HL-60/S4 treated with phorbol 12-myristate 13-acetate at 8.2 ng/mL for 4 days and 3 days (cell line): ENCODE data around the gene TERF2IP.

ENCODE experiments used
- in situ Hi-C: fragments of 300-500 bp; cut with MboI; formaldehyde crosslinking; loops from 2 replicates; pipeline ENCODE4 v1.15.0; 2022; ENCODE audit warnings: low sequenced_read_pairs

The TERF2IP gene, protein sequence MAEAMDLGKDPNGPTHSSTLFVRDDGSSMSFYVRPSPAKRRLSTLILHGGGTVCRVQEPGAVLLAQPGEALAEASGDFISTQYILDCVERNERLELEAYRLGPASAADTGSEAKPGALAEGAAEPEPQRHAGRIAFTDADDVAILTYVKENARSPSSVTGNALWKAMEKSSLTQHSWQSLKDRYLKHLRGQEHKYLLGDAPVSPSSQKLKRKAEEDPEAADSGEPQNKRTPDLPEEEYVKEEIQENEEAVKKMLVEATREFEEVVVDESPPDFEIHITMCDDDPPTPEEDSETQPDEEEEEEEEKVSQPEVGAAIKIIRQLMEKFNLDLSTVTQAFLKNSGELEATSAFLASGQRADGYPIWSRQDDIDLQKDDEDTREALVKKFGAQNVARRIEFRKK

DNA sequence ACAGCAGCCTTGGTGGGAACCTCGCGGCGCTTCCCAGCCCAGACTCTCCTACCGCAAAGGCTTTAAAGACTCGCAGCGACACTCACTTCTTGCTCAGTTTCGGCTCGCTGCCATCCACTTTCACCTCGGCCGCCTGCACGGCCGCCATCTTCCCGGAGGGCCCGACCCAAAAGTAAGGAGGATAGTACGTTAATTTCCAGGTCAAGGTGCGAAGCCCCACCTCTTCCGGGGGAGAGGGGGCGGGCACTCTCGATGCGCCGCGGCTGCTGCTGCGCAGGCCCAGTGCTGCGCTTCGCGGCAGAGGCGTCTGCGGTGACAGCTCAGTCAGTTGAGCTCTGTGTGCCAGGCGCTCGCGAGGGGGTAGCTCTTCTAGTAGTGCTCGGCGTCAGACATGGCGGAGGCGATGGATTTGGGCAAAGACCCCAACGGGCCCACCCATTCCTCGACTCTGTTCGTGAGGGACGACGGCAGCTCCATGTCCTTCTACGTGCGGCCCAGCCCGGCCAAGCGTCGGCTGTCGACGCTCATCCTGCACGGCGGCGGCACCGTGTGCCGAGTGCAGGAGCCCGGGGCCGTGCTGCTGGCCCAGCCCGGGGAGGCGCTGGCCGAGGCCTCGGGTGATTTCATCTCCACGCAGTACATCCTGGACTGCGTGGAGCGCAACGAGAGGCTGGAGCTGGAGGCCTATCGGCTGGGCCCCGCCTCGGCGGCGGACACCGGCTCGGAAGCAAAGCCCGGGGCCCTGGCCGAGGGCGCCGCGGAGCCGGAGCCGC, at the start of gene TERF2IP, which contains the start of gene KARS1:
TERF2IP (plus strand) TSS at position 282 of the 773 bp plus-strand sequence; CDS start at position 392, 110 bp downstream.
KARS1 (minus strand) TSS at position 174 of the 773 bp plus-strand sequence; CDS start at position 148, 26 bp downstream.
- in situ Hi-C loops, result no loop called here

DNA sequence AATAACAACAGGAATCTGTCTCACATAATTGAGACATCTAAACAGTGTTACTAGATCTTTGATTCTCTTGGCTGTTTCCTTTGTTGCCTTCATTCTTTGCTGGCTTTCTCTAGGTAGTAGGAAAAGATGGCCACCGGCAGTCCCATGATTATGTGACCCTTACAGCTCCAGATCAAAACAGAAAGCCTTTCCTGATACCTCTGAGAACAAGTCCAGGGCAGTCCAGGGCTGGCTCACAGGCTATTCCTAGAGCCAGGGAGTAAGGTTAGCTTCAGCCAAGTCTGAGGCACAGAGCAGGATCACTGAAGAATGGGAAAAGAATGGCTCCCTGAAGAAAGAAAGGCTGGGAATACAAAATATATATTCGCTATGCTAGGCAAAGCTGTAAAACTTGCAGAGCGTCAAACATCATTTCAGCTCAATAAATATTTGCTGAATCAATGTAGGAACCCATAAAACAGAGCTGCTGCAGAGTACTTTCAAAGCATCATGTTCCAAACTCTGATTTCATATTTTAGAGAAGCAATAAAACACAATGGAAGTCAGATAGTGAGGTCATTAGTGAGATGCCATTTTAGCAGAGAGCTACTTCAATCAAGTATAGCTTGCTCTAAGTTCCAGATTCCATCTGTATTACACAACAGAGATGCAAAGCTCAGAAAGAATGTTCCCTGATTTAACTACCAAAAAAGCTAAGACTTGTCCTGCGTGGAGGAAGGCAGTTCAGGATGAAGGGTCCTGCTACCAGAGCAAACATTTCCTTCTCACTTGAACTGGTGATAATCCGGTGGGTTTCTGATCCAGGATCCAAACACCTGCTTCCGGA, 47.9 kb upstream of the TERF2IP start:
- in situ Hi-C loops, result no loop called here

DNA sequence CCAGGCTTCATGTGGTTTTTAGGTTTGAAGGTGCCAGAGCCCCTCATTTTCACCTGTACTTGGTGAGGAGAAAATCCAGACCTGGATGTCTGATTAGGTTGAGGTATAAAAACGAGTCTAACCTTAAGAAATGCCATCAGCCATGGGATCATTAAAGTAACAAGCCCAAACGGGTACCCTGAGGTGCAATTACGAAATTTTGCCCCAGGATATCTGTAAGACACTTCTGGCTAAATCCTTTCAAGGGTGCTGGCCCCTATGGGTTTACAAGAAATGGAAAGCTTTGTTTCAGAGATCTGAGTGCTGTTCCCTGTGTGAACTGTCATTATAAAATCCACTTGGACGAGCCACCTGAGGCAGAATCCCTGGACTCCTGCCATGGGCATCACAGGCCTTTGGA, 44.3 kb upstream of the TERF2IP start:
- in situ Hi-C loops, result no loop called here

DNA sequence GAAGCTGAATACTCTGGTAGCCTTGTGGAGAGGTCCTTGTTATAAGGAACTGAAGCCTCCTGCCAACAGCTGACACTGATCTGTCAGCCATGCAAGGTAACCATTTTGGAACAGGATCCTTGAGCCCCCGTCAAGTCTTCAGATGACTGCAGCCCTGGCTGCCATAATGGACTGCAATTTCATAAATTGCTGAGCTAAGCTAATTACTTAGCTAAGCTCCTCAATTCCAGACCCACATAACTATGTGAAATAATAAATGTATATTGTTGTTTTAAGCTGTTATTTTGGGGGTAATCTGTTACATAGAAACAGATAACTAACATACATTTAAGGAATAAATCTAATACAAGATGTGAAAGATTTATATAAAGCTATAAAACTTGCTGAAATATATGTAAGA, 41.1 kb upstream of the TERF2IP start:
- in situ Hi-C loops, result no loop called here

DNA sequence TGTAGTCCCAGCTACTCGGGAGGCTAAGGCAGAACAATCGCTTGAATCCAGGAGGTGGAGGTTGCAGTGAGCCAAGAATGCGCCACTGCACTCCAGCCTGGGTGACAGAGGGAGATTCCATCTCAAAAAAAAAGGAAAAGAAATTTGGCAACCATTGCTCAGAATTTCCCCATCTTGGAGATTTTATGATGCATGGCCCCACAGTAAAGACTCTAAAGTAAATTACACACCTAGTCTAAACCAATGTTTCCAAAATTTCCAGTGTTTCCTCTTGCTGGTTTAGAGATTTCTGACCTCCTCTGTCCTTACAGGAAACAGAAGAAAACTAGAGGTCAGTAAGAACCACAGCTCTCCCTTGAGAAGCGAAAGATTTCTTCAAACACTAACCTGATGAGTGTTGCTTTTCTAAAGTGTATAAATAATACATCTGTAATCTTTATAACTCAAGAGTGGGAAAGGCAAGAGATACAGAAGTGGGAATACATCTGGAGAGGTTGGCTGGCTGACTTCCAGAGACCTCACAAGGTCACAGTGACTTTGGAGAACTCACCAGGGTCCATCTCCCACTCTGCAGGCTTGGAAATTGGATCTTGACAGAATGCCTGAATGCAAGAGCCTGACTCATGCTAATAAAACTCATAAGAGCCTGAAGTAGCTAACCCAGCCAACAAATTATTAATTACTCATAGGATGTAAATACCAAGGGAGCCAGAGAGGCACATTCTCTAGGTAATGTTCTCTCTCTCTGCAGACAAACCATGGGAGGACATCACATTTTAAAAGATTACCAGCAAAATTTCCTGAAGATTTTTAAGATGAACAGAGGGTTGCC, 33.3 kb upstream of the TERF2IP start:
- in situ Hi-C loops, result no loop called here

DNA sequence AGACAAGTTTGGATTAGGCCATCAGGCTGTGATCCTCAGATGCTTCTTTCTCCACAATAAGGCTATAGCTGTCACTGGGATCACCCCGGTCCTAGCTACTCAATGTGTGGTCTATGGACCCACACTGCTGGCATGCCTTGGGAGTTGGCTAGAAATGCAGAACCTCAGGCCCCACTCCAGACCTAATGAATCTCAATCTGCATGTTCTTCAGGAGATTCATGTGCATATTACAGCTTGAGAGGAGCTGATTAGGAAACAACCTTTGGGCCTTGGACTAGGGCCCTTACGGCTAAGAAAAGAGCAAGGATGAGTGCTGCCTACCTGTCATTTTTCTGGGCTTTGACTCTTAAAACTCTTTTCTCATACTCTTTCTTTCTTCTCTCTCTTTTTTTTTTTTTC, 32.0 kb upstream of the TERF2IP start:
- in situ Hi-C loops, result no loop called here

DNA sequence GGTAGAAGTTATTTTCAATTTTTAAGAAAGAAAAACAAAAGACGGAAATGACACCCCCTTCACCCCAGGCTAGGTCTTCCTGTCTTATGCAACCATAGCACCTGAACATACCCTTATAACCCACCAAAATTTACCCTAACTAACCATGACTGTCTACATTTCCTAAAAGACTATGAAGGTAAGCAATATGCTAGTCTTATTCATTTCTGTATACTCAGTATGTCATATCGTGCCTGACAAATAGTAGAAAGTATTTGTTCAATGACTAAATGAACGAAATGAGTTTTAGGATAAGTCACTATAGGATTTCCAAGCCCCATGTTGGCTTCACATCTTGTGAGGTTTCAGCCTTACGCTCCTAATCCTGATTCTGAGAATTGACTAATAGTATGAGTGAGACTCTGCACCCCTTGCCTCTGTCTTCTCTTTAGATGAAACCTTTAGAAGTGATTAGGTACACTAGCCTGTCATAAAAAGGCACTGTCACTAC, 31.0 kb upstream of the TERF2IP start:
- in situ Hi-C loops, result no loop called here

DNA sequence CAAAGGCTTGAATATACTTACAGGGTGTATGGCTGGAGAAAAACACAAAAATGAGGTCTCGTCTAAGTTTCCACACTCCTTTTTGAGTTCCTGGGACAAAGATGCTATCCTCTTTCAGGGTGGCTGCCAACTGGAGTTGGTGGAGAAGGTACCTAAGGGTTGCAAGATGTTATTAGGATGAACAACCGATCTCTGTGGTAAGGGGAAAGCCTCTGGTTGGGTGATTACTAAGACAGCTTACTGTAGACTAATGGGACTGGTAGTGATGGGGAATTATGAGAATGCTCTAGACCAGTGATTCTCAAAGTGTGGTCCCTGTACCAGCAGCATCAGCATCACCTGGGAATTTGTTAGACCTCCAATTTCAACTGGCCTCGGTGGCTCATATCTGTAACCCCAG, 30.5 kb upstream of the TERF2IP start:
- in situ Hi-C loops, result no loop called here

DNA sequence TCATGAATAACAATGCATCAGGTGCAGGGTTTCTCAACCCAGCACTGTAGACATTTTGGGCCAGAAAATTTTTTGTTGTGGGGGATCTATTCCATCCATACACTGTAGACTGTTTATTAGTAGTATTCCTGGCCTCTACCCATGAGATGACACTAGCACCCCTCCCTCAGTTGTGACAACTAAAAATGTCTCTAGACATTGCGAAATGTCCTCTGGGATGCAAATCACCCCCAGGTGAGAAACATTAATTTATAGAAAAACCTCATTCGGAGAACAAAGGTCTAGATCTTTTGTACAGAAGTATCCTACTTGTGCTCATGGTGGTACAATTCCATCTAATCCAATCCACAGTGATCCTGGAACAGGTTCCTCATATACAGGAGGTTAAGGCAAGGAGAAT, 28.8 kb upstream of the TERF2IP start:
- in situ Hi-C loops, result no loop called here

DNA sequence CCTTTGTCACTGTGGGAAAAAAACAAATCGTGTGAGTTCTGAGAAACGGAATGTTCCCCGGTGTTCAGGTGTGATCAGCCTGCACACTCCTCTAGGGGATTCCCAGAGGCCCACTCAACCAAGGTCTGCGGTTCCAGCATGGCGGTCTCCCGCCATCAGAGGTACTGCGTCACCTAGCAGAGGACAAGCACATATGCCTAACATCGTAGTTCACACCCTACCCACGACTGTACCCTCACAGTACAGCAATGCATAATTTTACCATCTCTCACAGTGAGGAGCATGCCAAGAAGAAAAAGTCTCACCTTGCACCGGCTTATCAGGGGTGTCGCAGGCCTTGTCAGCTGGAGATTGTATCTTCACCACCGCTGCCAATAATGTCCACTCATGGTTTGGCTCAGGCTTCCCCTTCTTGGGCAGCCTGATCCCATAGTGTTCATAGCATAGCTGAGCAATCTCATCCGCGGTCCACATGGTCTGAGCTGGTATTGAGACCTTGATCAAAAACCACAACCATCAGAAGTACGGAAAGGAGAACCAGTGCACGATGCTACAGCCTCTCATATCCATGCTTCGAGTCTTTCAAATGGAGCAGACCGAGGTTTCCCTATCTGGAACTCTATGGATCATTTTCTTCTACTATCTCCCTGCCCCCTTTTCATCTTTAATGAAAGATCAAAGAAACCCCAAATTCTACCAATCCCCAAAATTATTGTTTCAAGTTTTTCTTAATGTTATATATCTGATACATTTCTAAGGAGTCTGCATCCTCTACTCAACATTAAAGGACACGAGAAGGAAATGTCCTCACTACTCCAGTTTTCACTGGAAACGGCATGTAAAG, 27.0 kb upstream of the TERF2IP start:
- in situ Hi-C loops, result no loop called here

DNA sequence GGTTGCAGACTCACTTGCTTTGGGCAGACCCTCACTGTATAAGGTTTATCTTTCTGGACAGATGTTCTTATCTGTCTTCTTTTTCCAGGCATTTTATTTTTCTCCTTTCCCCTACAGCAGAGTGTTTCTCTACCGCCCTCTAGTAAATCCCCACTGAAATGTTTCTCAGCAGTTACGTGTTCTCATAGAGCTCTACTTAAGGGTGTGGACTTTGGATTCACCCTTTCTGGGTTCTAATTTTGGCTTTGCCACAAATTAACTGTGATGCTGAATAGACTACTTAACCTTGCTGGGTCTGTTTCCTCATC, 26.4 kb upstream of the TERF2IP start:
- in situ Hi-C loops, result no loop called here

DNA sequence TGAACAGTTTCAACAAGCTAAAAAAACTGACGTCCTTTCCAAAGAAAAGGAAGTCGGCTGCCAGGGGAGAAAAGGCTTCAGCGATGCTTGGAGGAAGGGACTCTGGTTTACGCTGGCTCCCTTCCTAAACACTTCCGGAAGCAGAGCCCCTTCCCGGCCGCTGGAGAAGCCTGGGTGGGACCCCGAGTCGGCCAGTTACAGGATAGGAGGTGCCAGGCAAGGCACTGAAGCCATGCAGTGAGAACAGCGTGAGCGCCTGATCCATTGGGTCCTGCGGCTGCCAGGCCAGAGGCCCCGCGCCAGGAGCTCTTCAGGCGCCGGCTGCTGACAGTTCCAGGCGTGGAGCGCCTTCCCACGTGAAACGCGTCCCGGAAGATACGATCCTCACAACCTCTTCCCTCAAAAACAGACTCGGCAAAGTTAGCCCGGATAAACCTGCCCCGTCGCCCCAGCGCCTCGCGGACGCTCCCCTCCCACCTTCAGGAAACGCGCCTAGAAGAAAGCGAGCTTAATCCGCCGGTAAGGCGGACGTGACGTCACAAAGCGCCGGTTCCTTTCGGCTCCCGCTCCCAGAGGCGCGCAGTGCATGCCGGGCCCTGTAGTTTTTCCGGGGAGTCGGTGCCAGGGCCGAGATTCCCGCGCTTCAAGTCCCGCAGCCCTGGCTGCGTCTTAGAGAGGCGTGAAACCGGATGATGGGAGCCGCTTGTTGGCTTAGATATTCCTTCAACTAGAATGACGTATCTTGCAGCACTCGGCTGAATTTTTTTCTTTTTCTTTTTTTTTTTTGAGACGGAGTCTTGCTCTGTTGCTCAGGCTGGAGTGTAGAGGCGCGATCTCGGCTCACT, 24.6 kb upstream of the TERF2IP start, which contains the start of gene ADAT1:
ADAT1 (minus strand) TSS at position 521 of the 845 bp plus-strand sequence. CDS start 2,482 bp downstream, outside the sequence.
- in situ Hi-C loops, result no loop called here

DNA sequence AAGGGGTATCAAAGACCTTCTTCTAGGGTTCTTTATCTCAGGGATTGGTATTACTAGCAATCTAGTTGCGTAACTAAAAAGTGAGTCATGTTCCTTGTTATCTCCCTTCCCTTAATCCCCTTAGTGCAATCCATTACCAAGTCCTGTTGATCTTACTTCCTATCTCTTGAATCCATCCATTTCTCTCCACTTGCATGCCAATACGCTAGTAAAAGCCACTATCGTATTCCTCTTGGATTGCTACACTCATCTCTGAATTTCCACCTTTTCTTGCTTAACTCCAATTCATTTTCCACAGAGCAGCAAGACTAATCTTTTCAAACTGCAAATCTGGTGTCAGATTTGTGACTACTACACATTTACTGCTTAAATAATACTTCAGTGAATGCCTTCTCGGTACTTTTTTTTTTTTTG, 22.6 kb upstream of the TERF2IP start:
- in situ Hi-C loops, result no loop called here

DNA sequence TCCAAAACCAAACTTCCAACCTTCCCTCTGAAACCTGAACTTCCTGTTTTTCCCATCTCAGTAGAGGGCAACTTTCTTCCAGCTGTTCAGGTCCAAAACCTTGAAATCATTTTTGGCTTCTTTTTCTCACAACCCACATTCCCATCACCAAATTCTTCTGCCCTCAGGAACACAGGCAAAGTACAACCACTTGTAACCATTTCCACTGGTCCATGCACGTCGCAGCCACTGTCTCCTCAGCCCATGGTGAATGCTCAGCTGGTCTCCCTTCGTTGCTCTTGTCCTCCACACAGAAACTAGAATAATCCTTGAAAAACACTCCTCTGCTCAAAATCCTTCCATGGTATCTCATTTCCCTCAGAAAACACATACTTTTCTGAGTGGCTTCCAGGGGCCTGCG, 20.8 kb upstream of the TERF2IP start:
- in situ Hi-C loops, result no loop called here

DNA sequence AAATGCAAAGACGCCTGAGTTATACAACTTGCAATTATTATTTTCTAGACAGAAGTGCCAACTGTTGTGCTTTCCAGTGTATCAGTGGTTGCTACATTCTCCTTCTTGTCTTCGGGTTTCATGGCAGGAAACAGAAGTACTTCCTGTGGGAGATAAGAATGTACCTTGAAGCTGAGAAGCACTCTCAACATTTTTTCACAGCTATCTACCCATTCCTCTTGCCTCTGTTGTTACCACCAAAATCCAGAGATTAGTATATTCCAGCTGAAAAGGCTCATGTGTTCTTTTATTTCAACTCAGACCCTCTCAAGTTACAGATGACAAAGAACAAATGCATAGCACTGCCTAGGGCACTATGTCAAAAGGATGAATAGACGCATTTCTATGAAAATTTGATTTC, 19.7 kb upstream of the TERF2IP start:
- in situ Hi-C loops, result no loop called here

DNA sequence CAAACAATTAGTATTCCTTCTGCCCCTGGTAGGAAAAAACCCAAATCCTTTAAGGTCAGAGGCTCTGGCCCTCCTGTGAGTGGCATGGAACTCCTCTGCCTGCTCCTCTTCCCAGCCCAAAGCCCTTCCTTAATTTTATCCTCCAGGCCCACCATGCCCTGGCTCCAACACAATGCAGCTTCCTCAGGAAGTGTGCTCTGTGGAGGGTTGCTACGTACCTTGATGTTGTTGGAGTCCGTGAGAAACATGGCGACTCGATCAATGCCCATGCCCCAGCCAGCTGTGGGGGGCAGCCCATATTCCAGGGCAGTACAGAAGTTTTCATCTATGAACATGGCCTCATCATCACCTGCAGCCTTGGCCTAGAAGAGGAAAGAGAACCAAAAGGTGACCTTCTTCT, 19.2 kb upstream of the TERF2IP start:
- in situ Hi-C loops, result no loop called here

DNA sequence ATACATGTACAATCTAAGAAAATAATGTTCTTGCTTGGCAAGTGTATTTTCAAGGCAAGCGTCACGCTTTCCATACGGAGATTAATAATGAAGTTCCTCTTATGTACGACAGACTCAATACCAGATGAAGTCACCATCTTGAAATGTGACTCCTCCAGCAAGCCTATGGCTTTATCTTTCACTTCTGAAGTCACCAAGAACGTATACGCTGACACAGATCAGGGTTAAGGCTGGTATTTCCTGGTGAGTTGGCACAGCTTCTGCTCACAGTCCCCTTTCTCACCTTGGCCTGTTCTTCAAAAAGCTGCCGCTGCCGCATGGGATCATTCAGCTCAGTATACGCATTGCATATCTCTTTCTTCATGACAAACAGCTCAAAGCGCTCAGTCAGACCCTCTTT, 18.4 kb upstream of the TERF2IP start:
- in situ Hi-C loops, result no loop called here

DNA sequence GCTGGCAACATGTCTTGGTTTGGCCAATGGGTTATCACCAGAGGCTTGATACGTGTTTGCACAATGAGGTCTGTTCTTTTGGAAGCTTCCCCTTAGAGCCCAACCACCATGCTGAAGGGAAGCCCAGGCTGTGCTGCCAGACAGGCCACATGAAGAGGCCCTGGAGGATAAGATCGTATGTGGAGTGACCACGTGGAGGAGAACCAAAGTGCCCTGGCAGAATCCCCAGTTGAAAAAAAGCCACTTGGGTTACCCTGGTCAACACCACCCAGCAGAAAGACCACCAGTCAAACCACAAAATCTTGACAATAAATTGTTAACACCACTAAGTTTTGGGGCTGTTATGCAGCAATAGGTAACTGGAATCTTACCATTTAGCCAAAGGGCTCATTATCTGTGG, 17.5 kb upstream of the TERF2IP start:
- in situ Hi-C loops, result no loop called here
